Measurements from ENCODE around the gene ZNF324.
A peak's percentile ranks its signal among the peaks of the same experiment; 100 is the strongest.
"Not testable (repeated sequence)": the region's sequence is repeated elsewhere in the genome, so short reads cannot be mapped to it uniquely, and the experiment has no call there.

Gene ZNF324

DNA sequence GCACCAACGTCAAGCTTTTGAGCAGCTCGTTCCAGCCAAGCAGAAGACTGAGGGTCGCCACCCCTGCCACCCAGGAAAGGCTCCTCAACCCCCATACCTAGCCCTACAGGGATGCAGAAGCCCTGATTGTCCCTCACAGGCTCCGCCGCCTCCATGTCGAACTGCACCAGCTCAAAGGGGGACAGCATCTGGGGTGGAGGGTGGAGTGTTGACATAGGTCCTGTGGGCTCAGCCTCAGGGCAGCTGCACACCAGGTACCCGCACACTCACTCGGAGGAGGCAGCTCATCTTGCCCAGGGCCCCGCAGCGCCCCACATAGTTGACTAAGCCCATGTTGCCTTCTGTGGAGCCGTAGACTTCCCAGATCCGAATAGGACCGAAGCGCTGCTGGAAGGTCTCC, 33.4 kb downstream of the ZNF324 start:
- no peak for DNase-seq (ENCODE audit: low spot score)

DNA sequence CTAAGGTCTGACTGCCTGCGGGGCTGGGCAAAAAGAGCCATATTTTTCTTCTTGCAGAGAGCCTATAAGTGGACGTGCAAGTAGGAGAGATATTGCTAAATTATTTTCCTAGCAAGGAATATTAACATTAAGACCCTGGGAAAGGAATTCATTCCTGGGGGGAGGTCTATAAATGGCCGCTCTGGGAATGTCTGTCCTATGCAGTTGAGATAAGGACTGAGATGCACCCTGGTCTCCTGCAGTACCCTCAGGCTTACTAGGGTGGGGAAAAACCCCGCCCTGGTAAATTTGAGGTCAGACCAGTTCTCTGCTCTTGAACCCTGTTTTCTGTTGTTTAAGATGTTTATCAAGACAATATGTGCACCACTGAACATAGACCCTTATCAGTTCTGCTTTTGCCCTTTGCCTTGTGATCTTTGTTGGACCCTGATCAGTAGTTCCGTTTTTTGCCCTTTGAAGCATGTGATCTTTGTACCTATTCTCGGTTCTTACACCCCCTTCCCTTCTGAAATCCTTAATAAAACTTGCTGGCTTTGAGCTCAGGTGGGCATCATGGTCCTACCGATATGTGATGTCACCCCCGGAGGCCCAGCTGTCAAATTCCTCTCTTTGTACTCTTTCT, 40.8 kb downstream of the ZNF324 start:
- DNase-seq (ENCODE audit: low spot score): not testable (repeated sequence)

DNA sequence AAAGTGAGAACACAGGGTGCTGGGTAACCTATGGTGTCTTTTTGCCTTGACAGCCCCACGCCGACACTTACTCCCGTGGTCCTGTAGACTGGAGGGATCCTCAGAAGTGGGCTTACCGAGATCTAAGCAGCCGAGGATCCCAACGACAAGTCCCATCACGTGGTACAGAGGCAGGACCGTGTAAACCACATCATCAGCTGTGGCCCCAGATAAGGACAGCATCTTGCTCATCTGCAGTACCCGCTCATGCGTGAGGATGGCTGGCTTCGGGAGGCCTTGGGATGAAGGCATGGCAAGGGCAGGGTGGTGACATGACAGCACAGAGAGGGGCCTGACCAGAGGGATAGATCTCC, 42.8 kb downstream of the ZNF324 start:
- DNase-seq (ENCODE audit: low spot score): no peak

DNA sequence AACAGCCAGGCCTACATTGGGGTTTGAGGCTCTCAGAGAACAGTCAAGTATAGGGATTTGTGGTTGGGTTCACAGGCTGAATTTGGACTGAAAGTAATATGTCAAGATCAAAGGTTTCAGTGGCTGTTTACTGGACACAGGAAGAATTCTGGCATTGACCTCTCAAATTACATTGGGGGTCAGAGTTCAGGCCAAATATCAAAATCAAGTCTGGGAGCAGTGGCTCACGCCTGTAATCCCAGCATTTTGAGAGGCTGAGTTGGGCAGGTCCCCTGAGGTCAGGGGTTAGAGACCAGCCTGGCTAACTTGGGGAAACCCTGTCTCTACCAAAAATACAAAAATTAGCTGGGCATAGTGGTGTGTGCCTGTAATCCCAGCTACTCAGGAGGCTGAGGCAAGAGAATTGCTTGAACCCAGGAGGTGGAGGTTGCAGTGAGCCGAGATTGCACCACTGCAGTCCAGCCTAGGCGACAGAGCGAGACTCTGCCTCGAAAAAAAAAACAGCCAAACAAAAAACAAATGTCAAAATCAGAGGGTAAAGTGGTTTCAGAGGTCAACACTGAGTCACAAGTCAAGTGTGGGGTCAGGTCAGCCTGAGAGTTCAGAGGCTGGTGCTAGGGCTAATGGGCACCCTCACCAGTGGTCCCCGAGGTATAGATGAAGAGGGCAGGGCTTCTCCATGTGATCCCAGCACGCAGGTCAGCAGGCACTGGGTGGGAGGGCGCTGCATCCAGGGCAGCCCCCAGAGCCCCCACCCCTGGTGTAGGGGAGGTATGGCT, 43.4 kb downstream of the ZNF324 start:
- no peak for DNase-seq (ENCODE audit: low spot score)

DNA sequence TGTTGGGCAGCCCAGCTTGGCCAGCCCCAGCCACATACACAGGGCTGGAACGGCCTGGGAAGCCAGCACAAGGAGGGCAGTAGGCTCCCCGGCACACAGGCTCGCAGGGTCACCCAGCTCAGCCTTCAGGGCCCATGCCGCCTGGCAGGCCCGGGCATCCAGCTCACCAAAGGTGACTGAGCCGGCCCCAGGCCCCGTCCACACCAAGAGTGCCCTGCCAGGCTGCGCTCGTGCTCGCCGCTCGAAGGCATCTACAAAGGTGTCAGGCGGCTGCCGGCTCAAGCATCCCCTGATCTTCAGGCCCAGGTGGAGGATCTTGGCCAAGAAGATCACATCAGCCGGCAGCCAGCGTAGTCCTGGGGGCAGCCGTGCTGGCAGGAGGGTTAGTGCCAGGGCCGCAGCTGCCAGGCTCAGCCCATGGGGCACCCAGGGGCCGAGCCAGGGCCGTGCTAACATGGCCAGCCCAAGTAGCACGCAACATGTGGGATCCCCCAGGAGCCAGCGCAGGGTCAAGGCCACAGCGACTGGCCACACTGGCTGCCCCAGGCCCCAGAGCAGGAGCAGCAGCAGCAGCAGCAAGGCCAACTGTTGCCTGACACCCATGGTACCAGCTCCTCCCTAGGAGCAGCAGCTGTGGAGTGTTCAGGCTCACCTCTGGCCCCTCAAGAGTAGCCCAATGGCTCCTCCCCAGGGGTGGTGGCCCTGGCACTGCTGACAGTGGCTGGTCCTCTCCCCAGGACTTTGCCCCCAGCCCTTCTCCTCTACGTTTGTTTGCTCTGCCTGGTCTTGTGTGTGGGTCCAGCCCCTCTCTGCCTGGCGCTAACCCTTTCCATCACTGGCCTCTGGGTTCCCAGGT, 44.7 kb downstream of the ZNF324 start, which contains the start of gene SLC27A5:
Gene SLC27A5, minus strand, starts transcription at position 640 of the 856 bp plus-strand sequence. Its CDS starts 37 bp downstream, at position 603.
- DNase-seq (ENCODE audit: low spot score): no peak

DNA sequence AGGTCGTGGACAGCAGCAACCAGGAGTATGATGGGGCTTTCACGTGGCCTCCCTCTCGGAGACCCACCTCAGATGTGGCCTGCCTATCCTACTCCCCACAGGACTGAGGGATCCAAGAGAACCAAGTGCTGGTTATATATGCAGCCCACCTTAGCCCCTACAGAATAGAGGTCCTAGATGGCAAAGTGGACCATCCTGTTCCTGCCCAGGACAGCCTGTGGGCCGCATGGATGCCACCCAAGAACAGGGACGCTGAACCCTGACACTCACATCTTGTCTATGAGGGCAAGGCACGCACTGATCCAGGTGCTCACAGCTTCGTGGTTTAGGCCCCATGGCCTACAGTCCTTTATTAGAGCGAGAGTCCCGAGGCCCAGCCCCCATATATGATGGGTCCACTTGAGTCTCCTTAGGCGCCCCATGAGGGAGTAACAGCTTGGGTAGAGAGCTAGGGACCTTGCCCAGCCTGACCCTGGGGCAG, 46.4 kb downstream of the ZNF324 start:
- no peak for DNase-seq (ENCODE audit: low spot score)

DNA sequence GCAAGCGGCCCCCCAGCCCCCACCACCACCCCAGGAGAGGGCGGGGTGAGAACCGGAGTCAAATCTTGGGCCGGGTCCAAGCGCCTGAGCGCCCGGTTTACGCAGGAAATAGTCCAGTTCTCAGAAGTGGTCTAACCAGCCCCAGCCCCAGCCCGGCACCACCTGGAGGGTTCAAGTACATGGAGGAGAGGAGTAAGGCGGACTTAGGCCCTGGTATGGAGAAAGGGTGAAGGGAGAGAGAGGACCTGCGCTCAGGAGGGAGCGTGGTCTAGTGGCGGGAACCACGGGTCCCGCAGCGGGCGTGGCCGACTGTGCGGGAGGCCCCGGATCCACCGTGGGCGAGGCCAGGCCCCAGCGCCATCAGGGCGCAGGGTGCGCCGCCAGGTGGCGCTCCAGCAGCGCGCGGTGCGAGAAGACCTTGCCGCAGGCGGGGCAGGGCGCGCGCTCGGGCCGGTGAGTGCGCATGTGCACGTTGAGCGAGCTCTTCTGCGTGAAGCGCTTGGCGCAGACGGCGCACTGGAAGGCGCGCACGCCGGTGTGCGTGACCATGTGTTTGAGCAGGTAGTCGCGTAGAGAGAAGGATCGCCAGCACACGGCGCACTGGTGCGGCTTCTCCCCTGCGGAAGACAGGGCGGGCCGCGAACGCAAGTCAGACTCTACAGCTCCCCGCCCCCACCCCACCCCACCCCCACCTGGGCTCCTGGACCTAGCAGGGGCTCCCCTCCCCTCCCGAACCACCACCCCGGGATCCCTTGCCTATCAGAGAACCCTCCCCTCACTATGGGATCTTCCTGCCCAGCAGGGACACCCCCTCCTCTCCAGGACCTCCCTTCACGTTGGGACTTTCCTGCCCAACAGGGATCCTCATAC, 47.0 kb downstream of the ZNF324 start:
- DNase-seq (ENCODE audit: low spot score): peak; percentile 94

DNA sequence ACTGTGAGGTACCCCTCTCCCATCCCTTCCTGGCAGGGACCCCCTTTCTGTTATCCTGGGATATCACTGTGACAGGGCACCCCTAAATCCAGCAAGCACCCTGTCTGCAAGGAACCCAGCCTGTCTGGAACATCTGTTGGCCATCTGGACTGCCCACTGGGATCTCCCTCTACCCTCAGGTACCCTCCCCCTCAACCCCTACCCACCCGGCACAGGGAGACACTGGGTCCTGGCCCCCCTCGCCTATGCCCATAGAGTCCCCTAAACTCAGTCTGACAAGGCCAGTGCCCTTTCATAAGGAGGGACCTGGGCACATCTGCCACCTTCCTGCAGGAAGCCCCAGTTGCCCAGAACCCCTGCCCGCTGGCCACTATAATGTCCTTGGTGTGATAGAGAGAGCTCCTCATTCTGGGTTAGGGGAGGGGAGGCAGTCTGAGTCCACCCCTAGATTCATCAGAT, 47.7 kb downstream of the ZNF324 start:
- no peak for DNase-seq (ENCODE audit: low spot score)

DNA sequence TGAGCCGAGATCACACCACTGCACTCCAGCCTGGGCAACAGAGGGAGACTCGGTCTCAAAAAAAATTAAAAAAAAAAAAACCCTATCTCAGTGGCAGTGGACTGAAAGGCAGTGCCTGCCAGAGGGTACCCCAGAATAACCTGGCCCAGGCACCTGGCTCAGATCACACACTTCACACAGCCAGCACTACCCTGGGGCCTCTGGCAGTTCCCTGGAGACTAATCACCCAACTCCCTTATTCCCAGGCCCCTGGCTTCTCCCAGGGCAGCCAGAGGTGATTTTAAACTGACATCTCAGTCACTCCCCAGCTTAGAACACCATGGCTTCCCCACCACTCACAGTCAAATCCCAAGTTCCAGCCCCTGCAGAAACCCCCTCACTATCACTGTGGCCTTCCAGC, 48.4 kb downstream of the ZNF324 start:
- DNase-seq (ENCODE audit: low spot score): no peak

DNA sequence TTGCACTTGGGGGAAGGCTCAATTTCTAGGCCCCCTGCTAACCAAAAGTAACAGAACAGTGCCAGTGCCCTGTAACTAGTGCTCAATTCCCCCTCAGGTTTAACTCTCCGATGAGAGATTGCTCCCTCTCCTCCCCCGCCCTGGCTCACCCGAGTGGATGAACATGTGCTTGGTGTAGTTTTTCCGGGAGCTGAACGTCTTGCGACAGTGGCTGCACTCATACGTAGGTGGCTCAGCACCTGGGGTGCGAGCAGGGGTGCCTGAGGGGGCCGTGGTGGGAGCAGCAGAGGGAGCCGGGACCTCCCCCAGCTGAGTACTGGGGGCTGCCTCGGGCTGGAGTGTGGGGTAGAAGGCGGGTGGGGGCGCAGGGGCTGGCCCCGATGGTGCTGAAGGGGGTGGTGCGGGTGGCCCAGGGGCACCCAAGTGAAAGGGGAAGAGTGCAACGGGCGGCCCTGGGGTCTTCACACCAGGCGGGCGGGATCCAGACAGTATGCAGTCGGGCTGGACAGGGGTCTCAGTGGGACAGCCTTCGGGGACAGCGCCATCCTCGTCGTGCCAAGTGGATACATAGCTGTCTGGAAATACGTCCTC, 49.5 kb downstream of the ZNF324 start:
- no peak for DNase-seq (ENCODE audit: low spot score)

DNA sequence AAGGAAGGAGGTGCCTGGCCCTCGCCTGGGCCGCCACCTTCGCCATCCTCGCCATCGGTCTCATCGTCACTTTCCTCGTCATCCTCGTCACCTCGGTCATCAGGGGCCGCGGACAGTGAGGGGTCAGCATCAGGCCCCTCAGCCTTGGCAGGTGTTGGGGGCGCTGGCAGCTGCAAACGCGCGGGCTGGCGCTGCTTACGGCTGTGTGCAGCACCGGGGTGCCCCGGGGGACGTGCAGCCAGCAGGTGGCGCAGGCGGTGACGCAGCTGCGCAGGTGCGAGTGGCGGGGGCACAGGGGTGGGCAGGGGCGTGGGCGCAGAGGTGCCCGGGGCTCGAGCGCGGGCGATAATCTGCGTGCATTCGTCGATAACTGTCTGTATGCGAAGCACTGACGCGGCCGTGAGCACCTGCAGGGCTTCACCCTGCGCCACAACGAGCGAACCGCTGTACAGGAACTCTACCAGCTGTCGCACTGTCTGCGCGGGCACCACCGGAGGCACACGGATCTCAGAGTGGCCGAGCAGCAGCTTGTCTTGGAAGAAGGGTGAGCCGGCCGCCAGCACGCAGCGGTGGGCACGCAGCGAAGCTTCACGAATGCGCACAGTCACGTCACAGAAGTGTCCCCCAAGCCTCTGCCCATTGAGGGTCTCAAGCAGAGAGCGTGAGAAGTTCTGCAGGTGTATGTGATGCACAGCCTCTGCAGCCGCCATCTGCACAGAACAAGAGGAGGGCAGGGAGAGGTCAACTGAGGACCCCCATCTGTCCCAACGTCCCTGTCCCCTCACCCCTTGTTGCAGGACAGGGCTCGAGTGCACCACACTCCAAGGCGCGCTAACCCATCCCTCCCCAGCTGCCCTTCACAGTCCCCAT, 50.3 kb downstream of the ZNF324 start:
- no peak for DNase-seq (ENCODE audit: low spot score)

DNA sequence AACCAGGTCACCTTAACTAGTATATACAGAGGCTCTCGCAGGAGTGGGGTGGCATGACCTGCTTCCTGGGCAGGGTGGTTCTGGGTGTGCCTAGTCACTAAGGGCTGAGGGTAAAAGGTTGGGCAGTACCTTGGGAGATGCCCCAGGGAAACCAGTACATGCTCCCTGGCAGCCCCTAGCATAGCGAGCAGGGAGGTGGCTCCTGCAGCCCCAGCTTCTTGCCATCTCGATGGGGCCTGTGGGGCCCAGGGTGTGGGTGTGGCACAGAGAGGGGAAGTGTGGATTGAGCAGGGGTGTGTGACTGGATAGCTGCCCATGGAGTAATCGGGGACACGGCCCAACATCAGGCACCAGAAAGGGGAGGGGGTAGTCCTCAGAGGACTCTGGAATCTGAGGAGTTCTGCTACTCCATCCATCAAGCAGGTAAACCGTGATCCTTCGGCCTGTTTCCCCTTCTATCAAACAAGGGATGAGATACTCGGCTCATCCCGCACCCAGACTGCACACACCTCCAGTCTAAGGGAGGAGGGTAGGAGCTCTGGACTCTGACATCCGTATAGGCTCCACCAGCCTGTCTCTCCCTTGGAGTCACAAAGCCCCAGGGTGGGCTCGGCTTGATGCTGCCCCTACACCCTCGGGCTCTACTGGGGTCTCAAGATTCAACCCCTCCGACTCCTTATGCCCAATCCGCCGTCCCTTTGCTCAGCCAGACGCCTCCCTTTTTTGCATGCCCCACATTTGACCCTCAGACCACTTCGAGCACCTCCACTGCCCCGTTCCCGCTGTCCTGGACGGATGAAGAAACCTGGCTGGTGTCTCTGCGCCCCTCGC, 51.6 kb downstream of the ZNF324 start:
- DNase-seq (ENCODE audit: low spot score): no peak

DNA sequence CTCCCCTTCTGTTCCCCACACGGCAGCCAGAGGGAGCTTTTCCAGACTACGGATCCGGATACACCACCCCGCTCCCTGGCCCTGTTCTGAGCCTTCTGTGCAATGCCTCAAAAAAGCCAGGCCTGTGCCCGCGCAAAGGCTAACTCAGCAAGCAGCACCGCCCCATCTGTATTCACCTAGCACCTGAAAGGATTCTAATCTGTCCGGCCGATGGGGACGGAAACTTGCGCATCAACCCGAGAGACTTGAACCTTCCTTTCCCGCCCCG, 52.1 kb downstream of the ZNF324 start:
- DNase-seq (ENCODE audit: low spot score): peak; percentile 43

DNA sequence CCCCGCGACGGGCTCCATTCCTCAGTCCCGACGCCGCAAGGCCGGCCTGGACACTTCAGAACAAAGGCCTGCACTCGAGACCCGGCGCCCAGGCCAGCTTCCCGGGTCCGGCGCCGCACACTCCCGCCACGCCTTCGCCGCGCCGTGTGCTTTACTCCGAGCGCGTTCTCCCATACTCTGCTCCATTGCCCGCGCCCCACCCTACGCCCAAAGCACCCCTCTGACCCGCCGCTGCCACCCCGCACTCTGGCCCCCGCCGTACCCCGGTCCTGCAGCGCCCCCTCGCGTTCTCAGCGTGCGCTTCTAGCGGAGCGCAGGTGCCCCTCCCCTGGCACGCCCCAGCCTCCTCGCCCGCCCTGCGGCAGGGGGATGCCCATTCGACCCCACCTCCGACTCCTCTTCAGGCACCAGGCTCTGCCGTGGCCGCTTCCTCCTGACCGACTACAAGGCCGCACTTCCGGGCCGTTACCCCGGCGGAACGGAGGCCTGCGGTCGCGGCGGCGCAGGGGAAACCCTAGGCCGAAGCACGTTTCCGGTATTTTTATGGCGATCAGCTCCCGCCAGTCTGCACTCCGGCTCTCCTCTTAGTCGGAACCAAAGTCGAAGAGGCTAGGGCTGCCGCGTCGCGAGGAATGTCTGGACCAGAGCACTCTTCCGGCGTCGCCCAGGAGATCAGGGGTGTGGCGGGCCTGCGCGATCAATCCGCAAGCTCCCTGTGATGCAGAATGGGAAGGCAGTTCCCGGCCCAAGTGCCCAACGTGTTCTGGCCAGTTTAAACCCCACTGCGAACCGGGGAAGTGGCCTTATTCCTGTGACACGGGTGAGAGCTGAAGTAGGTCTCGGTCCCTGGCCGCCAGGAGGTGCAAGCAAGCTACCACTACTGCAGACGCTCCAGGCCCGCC, 52.7 kb downstream of the ZNF324 start, which contains the start of gene ZBTB45:
Gene ZBTB45, minus strand, starts transcription at position 456 of the 902 bp plus-strand sequence. CDS start 2,137 bp downstream, outside the sequence.
- DNase-seq (ENCODE audit: low spot score): peak; percentile 86

DNA sequence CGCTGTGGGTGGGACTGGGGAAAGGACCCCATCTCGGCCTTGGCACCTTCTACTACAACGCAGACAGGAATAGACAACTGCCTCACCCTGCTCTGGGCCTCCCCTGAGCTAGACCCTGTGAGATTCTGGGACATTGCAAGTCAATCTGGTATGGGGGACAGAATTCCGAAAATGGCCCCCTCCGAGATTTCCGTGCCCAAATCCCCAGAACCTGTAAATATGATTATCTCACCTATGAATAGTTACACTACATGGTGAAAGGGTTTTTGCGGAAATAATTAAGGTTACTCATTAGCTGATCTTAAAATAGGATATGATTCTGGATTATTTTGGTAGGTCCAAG, 53.3 kb downstream of the ZNF324 start:
- DNase-seq (ENCODE audit: low spot score): no peak

DNA sequence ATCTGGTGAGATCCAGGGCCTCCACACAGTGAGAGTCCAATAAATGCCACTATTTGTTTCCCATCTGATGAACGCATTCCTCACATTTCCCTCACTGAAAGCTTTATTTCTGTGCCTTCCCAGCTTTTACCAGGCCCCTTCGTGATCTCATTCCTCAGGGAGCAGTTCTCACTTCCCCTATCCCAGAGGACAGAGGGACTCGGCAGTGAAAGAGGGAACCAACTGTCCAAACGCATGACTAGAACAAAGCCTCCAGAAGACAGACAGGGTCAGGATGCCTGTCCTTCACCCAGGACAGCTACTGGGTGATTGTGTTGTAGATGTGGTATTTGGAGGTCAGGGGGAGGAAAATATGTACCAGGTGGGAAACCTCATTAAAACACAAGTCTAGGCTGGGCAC, 54.8 kb downstream of the ZNF324 start:
- DNase-seq (ENCODE audit: low spot score): no peak

DNA sequence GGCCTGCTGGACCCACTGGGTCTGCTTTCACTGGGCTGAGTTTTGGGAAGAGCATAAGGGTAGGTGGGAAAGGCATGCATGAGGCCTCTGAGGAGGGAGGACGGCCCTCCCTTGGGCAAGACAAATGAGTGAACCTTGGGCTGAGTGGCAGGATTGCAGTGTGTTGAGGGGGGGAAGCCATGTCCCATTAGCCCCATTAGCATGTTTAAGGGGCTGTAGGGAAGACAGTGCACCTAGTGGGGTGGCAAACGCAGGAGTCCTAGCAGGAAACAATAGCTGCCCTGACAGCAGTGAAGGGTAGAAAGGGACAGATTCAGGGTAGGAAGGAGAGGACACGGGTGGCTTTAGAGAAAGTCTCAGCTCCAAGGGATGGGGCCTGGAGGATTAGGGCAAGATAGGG, 55.8 kb downstream of the ZNF324 start:
- DNase-seq (ENCODE audit: low spot score): no peak

Measured in CD4-positive, alpha-beta T cell treated with Interleukin-6 at 100 ng/mL for 8 hours (primary cell).